Cardiac muscle cell (in vitro differentiated cells and primary cell): ENCODE measurements around the gene ANKRD44. TPM values are rescaled to one million over a fixed set of nuclear protein-coding genes. Genes with fewer than 3 reads are reported as not detected.

Experiments
- DNase-seq, 2 donors: peaks; one replicate each; pipeline versions ENCODE4 v3.0.0 to v3.0.0-alpha.2; 2010 to 2017; ENCODE audit warnings: low read depth in 1 of 2, low spot score in 1 of 2
- H3K27ac ChIP-seq: fragments of 200-600 bp; sonication (generic); 2 replicates; pipeline ENCODE4 v1.5.1; 2016
- H3K27me3 ChIP-seq: fragments of 200-600 bp; sonication (generic); 2 replicates; pipeline ENCODE4 v1.6.0; 2016; ENCODE audit warnings: control low read depth
- H3K36me3 ChIP-seq: fragments of 200-600 bp; sonication (generic); 2 replicates; pipeline ENCODE4 v1.5.1; 2016; ENCODE audit warnings: control low read depth
- H3K4me1 ChIP-seq: fragments of 200-600 bp; sonication (generic); 2 replicates; pipeline ENCODE4 v1.8.1; 2017; ENCODE audit warnings: low read depth, mild to moderate bottlenecking, mixed run types
- H3K4me3 ChIP-seq: fragments of 200-600 bp; sonication (generic); 2 replicates; pipeline ENCODE4 v1.5.1; 2016; ENCODE audit warnings: mild to moderate bottlenecking
- H3K9me3 ChIP-seq: fragments of 200-600 bp; sonication (generic); 2 replicates; pipeline ENCODE4 v1.5.1; 2017; ENCODE audit warnings: low read depth, mild to moderate bottlenecking, control low read depth
- polyA plus RNA-seq: library from polyadenylated mRNA; unstranded; fragments of >200 nt; fragmentation: Nextera tagmentation; extraction: Ambion mirVana; gene quantifications from 2 replicates; pipeline ENCODE4 v1.2.1, GENCODE V29; 2016
- total RNA-seq: library from RNA; depleted of rRNA; stranded (reverse); fragments of >200 nt; gene quantifications from 2 replicates; pipeline ENCODE4 v1.2.3, GENCODE V29; 2016
- TF ChIP-seq, protein P1 (sequence below): IDR thresholded peaks from 2 replicates; pipeline ENCODE4 v1.5.1; 2012; ENCODE audit warnings: low read depth, mild to moderate bottlenecking, low read length

The ANKRD44 gene
- total and polyA plus RNA-seq, 2 experiments from 2014 or later, result 4.0 to 5.0 TPM

DNA sequence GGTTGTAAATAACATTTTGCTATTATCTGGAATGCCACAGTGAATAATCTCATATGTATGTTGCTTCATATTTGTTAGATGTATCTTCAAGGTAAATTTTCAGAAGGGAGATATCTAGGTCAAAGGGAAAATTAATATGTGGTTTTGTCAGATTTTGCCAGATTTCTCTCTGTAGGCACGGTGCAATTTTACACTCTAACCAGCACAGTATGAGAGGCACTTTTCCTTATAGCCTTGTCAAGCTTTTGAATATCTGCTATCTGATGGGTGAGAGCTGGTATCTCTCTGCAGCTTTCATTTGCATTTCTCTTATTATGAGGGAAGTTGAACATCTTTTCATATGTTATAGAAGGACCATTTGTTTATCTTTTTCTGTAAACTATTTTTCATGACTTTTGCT, 208.3 kb downstream of the ANKRD44 start:
- Histone ChIP-seq H3K9me3 (no peaks in the 10 kb centered on the region), H3K27me3 (no peaks in the 10 kb centered on the region), H3K4me1 (no peaks in the 10 kb centered on the region), H3K27ac (no peak overlapping the region), H3K4me3 (no peak overlapping the region), H3K36me3 (no peaks in the 10 kb centered on the region)
- TF ChIP-seq, protein P1, sequence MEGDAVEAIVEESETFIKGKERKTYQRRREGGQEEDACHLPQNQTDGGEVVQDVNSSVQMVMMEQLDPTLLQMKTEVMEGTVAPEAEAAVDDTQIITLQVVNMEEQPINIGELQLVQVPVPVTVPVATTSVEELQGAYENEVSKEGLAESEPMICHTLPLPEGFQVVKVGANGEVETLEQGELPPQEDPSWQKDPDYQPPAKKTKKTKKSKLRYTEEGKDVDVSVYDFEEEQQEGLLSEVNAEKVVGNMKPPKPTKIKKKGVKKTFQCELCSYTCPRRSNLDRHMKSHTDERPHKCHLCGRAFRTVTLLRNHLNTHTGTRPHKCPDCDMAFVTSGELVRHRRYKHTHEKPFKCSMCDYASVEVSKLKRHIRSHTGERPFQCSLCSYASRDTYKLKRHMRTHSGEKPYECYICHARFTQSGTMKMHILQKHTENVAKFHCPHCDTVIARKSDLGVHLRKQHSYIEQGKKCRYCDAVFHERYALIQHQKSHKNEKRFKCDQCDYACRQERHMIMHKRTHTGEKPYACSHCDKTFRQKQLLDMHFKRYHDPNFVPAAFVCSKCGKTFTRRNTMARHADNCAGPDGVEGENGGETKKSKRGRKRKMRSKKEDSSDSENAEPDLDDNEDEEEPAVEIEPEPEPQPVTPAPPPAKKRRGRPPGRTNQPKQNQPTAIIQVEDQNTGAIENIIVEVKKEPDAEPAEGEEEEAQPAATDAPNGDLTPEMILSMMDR, result no peak
- DNase-seq, result no peak

DNA sequence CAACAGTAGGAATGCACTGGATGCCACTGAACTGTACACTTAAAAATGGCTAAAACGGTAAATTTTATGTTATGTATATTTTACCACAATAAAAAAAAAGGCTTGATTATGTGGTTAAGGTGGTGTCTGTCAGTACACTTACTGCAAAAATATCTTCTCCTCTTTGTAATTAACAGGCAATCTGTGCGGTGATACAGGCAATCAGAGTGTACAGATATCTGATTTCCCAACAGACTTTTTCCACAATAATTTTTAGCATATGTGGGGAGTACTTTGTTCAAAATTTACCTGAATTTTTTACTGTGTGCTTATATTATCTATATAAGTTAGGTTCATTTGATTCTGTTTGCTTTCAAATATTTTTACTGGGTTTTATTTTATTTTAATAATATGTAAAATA, 209.1 kb downstream of the ANKRD44 start:
- no peak overlapping the region for H3K27ac ChIP-seq
- H3K9me3 ChIP-seq, result no peaks in the 10 kb centered on the region
- H3K36me3 ChIP-seq, result no peaks in the 10 kb centered on the region
- DNase-seq, result no peak
- H3K4me1 ChIP-seq, result no peaks in the 10 kb centered on the region
- TF ChIP-seq, protein P1, result no peak
- H3K27me3 ChIP-seq, result no peaks in the 10 kb centered on the region
- H3K4me3 ChIP-seq, result no peak overlapping the region

DNA sequence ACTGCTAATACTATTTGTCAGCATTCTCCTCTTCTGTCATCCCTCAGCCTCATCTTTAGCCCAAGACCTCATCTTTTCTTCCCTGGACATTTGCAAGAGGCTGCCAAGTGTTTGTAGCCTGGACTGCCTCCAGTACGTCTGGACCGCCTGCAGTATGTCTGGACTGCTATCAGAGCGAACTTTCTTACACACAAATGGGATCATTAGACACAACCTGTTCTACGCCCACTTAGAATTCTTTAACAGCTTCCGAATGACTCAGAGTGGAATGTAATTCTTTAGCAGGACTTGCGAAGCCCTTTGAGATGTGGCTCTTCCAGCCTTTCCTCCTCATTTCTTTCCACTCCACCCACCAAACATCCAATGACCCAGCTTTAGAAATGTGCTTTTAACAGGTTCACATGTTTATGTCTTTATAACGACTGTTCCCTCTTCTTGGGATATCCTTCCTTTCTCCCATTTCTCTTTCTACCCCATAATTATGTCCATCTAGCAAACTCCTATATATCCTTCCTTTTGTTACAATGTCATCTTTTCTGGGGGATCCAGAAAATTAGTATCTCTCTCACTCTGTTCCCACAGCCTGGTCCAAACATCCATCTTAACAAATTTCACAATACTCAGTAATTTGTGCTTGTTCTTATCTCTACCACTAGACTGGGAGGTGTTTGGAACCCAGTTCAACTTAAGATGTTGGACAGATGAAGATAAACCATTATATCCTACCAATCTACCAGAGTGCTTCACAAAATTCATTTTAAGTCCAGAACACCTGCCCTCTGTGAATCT, 212.8 kb downstream of the ANKRD44 start:
- Histone ChIP-seq H3K4me3 (no peak overlapping the region), H3K27me3 (no peaks in the 10 kb centered on the region), H3K4me1 (no peaks in the 10 kb centered on the region), H3K9me3 (no peaks in the 10 kb centered on the region), H3K27ac (no peak overlapping the region), H3K36me3 (no peaks in the 10 kb centered on the region)
- DNase-seq, result peak; percentile 13 to 94
- TF ChIP-seq, protein P1, result no peak

DNA sequence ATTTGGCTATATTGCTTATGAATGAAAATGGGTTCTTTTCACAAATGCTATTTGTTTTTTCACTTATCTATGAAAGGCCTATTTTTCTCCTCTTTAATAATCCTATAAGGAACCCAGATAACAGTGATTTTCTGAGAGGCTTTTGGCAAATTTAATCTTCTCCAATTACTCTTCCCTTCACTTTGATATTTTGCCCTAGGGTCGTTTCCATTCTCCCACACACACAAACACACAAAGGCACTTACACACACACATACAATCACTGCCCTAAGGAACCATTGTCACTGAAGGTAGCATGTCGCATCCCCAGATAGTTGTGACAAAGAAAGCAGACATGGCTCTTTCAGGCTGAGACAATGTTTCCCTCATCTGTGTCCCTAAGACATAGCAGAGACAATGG, 213.9 kb downstream of the ANKRD44 start:
- Histone ChIP-seq H3K9me3 (no peaks in the 10 kb centered on the region), H3K36me3 (no peaks in the 10 kb centered on the region), H3K27me3 (no peaks in the 10 kb centered on the region), H3K4me1 (no peaks in the 10 kb centered on the region), H3K27ac (no peak overlapping the region), H3K4me3 (no peak overlapping the region)
- TF ChIP-seq, protein P1, result no peak
- no peak for DNase-seq

DNA sequence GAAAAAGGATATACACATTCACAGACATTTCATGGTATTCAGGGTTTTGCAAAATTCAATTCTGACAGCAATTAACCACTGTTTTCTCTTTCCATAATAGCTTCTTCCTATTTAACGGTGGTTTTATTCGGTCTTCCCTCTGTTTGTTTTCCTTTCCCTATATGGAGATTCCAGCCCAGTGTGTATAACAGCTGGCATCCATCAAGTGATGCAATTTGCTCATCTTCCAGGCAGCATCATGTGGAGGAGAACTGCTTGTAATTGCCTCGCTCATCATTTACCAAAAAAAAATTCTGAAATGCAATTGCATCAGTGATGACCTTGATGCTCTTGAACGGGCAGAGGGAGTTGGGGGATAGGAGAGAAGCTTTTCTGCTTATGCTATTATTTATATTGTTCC, 218.1 kb downstream of the ANKRD44 start:
- H3K36me3 ChIP-seq, result no peaks in the 10 kb centered on the region
- H3K27me3 ChIP-seq, result no peaks in the 10 kb centered on the region
- no peak overlapping the region for H3K4me3 ChIP-seq
- H3K27ac ChIP-seq, result no peak overlapping the region
- H3K9me3 ChIP-seq, result no peaks in the 10 kb centered on the region
- no peaks in the 10 kb centered on the region for H3K4me1 ChIP-seq
- DNase-seq, result peak in 1 of 2 donors; percentile 83
- TF ChIP-seq, protein P1, result no peak
